ENCODE data around the gene PHACTR1.

The PHACTR1 gene

DNA sequence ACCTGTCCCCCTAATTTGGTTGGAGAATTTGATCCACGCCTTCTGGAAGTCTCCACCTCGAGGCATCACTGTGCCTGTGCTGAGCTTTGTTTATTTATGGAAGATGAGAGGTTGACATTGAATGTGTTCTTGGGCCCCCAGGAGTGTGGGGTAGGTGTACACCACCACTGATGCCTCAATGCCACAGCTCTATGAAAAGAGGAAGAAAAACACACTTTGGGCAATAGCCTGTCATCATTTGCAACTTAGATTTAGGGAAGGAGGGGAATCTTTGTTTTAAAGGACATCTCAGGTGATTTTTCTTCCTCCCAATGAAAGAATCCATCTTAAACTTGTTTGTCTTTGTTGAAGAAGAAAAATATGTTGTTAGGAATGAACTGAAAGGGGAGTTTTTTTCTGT lies 569.1 kb downstream of the PHACTR1 start:
- DNase-seq (ENCODE audit: insufficient read length) (no peak), FAIRE-seq (no peak)
- TF ChIP-seq POLR2AphosphoS5 (IDR thresholded peaks at IDR 0.05; ENCODE audit: low read depth, low read length) (no peak), POLR2A (IDR thresholded peaks at IDR 0.05; ENCODE audit: low read depth, low read length) (no peak), TAF1 (IDR thresholded peaks at IDR 0.05; ENCODE audit: borderline replicate concordance, low read depth, low read length) (no peak)

DNA sequence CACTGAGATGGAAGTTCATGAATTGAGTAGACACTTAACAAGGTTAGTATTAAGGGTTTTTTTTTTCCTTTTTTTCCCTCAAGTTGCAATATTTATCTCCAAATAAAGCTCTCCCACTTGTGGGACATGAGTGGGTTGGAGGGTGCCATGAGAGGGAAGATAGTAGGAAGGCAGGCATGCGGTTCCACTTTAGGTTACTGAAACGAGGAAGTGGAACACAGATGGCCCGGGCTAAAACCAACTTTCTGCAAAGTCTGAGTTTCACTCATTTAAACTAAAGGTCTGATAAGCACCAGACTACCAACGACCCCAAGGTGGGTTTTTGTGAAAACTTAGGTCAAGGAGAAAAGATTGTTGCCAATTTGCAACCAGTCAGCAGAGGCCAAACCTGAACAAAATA lies 569.6 kb downstream of the PHACTR1 start:
- no peak for FAIRE-seq
- DNase-seq (ENCODE audit: insufficient read length), result no peak
- TF ChIP-seq POLR2A (IDR thresholded peaks at IDR 0.05; ENCODE audit: low read depth, low read length) (no peak), TAF1 (IDR thresholded peaks at IDR 0.05; ENCODE audit: borderline replicate concordance, low read depth, low read length) (no peak), POLR2AphosphoS5 (IDR thresholded peaks at IDR 0.05; ENCODE audit: low read depth, low read length) (no peak)

DNA sequence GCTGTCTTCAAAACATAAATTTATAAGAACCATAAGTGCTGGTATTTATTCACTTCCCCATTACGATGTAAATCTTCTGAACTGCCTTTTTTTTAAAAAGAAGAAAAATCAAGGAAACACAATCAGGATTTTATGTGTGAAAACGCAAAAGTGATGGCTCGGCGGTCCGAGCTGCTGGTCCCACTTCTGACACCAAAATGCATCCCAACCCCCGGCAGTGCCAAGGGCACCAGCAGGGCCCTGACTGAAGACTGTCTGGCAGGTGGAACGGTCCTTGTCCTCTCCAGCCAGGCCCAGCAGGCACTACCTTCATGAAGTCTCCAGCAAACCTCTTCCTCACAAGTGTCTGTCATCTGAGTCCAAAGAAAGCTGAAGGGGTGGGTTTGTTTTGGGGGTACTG lies 570.5 kb downstream of the PHACTR1 start:
- no peak for FAIRE-seq
- no peak for DNase-seq (ENCODE audit: insufficient read length)

DNA sequence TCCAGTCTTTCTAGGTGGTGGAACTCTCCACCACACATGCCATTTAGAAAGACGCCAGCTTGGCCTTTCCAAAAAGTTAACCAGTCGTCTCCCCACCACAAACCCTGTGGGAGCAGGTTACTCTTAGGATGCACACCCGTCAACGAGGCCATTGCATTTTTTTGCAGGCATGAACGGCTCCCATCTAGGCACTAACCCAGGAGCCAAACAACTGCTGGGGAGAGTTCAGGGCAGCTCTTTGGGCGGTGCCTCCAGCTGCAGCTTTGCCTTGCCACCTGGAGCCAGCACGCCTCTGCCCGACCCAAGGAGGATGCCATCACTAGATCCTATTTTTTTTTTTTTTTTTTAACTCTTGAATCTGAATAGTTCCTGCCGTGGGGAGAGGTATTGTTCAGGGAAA lies 571.9 kb downstream of the PHACTR1 start:
- DNase-seq (ENCODE audit: insufficient read length), result no peak
- no peak for FAIRE-seq
- TF ChIP-seq POLR2AphosphoS5 (IDR thresholded peaks at IDR 0.05; ENCODE audit: low read depth, low read length) (no peak), TAF1 (IDR thresholded peaks at IDR 0.05; ENCODE audit: borderline replicate concordance, low read depth, low read length) (no peak), POLR2A (IDR thresholded peaks at IDR 0.05; ENCODE audit: low read depth, low read length) (no peak)

More for the DNA sequence above, 570.5 kb downstream of the PHACTR1 start:
- TF ChIP-seq POLR2A (IDR thresholded peaks at IDR 0.05; ENCODE audit: low read depth, low read length) (no peak), POLR2AphosphoS5 (IDR thresholded peaks at IDR 0.05; ENCODE audit: low read depth, low read length) (no peak), TAF1 (IDR thresholded peaks at IDR 0.05; ENCODE audit: borderline replicate concordance, low read depth, low read length) (no peak)

DNA sequence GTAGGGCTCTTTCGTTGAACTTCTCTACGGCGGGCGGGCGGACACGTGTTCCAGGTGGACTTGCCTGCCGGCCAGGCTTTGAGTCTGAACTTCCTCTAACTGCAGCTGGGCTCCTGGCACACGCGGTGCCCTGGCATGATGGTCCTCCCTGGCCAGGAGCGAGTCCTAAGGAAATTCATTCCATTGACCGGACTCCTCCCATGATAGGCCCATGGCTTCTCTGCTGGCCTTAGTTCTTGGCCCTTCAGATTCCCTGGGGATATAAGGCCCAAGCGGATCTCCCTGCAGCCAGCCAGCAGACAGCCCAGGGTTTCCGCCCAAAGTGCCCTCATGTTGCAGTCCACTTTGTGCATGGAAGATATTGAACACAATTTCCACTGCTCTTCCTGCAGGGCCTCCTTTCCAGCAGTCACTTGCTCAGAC lies 572.4 kb downstream of the PHACTR1 start:
- FAIRE-seq (no peak), DNase-seq (ENCODE audit: insufficient read length) (no peak)
- TF ChIP-seq POLR2A (IDR thresholded peaks at IDR 0.05; ENCODE audit: low read depth, low read length) (no peak), TAF1 (IDR thresholded peaks at IDR 0.05; ENCODE audit: borderline replicate concordance, low read depth, low read length) (no peak), POLR2AphosphoS5 (IDR thresholded peaks at IDR 0.05; ENCODE audit: low read depth, low read length) (no peak)

DNA sequence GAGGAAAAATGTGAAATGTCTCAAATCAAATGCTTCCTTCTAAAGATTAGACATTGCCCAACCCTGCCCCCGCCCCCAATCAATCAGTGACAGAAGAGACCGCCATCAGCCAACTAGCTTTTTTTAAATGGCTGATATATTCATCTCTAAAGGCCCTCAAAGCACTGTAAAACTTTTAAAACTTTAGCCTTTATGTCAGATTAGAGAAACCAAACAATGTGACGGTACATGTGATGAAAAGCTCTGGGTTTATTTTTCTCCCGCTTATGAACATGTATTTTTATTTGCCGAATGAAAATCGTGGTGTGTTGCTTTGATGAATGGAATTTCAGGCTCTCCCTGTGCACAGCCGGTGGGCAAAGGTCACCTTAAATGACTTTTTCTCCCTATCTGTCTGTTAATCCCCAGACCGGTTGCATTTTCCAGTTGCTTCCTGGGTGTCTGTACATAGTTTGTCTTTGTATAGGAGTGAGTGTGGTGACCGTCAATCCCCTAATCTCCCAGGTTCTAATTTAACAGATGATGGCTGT lies 573.3 kb downstream of the PHACTR1 start:
- FAIRE-seq (no peak), DNase-seq (ENCODE audit: insufficient read length) (no peak)
- TF ChIP-seq TAF1 (IDR thresholded peaks at IDR 0.05; ENCODE audit: borderline replicate concordance, low read depth, low read length), result no peak
- no peak for TF ChIP-seq POLR2A (IDR thresholded peaks at IDR 0.05; ENCODE audit: low read depth, low read length)
- no peak for TF ChIP-seq POLR2AphosphoS5 (IDR thresholded peaks at IDR 0.05; ENCODE audit: low read depth, low read length)

DNA sequence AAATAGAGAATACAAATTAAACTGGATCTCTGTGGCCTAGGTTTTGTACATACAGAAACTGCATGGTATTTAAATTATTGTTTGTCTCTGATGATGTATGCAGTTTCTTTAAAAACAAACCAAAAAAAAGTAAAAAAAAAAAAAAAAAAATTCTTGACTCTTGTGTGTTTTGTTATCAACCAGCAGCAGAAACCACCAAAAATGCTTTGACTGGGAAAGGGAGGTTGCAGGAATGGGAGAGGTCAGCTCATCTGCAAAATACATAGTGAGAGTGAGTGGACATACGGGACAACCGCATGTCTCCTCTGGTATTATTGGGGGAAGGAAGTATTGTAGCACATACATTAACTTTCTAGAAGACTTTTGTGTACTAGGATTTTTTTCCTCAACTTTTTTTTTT lies 573.8 kb downstream of the PHACTR1 start:
- TF ChIP-seq POLR2A (IDR thresholded peaks at IDR 0.05; ENCODE audit: low read depth, low read length) (no peak), TAF1 (IDR thresholded peaks at IDR 0.05; ENCODE audit: borderline replicate concordance, low read depth, low read length) (no peak), POLR2AphosphoS5 (IDR thresholded peaks at IDR 0.05; ENCODE audit: low read depth, low read length) (no peak)
- no peak for FAIRE-seq
- no peak for DNase-seq (ENCODE audit: insufficient read length)

DNA sequence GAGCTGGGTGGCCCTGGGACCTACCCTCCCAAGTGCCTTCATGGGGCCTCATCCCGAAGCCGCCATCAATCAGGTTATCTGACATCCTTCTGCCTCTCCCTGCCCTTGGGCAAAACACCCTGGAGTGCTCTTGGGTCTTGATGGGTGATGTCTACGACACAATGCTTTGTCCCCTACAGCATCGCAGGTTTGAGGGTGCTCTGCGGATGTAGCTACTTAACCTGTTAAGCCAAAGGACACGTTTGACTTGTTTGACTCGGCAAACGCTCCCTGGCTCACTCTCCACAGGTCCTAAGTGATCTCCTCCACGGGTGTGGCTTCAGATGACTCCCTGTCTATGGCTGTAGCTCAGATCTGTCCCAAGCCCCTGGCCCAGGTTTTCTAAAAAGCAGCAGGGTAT lies 576.2 kb downstream of the PHACTR1 start:
- TF ChIP-seq POLR2AphosphoS5 (IDR thresholded peaks at IDR 0.05; ENCODE audit: low read depth, low read length), result no peak
- no peak for TF ChIP-seq POLR2A (IDR thresholded peaks at IDR 0.05; ENCODE audit: low read depth, low read length)
- TF ChIP-seq TAF1 (IDR thresholded peaks at IDR 0.05; ENCODE audit: borderline replicate concordance, low read depth, low read length), result no peak
- no peak for DNase-seq (ENCODE audit: insufficient read length)
- no peak for FAIRE-seq

DNA sequence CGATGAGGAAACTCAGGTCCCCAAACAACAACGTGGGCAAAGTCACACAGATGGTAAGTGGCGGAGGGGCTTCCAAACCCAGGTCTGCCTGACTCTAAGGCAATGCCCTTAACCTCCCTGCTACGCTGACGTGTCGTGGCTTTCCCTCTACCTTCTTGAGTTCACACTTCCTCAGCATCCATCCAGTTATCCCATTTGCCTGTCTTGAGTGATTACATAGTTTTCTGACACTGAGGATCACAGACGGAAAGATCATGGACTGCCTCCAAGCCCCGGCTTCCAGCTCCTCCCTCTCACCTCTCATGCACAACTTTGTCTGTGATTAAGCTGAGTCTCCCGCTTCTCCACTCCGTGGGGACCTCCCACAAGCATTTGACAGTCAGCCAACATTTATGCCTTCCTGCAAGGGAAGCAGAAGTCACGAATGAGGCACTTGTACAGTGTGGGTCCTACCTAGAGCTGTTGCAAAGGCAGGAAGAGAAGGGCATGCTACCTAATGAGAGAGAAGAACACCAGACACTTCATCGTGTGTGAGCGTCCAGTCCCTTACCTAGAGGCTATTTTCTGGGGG lies 578.0 kb downstream of the PHACTR1 start:
- DNase-seq (ENCODE audit: insufficient read length), result no peak
- no peak for TF ChIP-seq POLR2AphosphoS5 (IDR thresholded peaks at IDR 0.05; ENCODE audit: low read depth, low read length)
- TF ChIP-seq TAF1 (IDR thresholded peaks at IDR 0.05; ENCODE audit: borderline replicate concordance, low read depth, low read length), result no peak
- no peak for TF ChIP-seq POLR2A (IDR thresholded peaks at IDR 0.05; ENCODE audit: low read depth, low read length)
- FAIRE-seq, result no peak

DNA sequence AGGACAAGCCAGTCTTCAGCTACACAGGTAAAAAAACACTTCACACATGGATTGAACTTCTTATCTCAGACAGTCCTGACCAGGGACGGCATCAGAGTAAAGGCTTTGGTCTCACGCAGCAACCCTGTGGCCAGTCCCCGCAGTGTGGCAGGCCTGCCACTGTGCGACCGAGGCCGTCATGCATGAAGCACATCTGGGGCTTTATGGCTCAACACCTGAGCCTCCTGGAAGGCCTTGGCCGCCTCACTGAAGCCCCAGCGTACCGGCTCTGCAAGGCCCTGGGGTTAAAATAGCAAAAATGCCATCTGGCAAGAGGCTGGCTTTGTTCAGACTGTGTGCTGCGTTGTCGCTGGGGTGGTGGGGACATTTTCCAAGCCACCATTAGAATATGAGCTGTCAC lies 579.0 kb downstream of the PHACTR1 start:
- DNase-seq (ENCODE audit: insufficient read length), result no peak
- FAIRE-seq, result no peak
- TF ChIP-seq POLR2AphosphoS5 (IDR thresholded peaks at IDR 0.05; ENCODE audit: low read depth, low read length), result no peak
- TF ChIP-seq TAF1 (IDR thresholded peaks at IDR 0.05; ENCODE audit: borderline replicate concordance, low read depth, low read length), result no peak
- no peak for TF ChIP-seq POLR2A (IDR thresholded peaks at IDR 0.05; ENCODE audit: low read depth, low read length)

DNA sequence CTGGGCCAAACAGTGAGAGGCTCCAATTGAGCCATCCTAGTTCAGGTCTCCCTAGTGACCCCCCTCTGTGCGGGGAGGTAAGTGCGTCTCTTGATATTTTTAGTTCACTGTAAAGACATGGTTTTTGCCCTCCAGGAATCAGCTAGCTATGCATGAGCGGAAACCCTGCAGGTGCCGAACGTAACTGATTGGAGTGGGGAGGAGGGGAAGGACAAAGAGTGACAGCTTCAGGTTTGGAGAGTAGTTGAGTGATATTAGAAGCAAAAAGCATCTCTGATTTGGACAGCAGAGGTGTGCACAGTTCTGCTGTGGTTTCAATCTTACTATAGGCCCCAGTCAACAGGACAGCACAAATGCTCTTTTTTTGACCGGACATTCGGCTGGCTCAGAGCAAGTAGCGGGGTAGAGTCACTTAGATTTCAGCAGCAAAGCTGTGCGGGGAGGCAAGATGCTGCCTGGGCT lies 580.0 kb downstream of the PHACTR1 start:
- TF ChIP-seq TAF1 (IDR thresholded peaks at IDR 0.05; ENCODE audit: borderline replicate concordance, low read depth, low read length) (no peak), POLR2AphosphoS5 (IDR thresholded peaks at IDR 0.05; ENCODE audit: low read depth, low read length) (no peak), POLR2A (IDR thresholded peaks at IDR 0.05; ENCODE audit: low read depth, low read length) (no peak)
- no peak for DNase-seq (ENCODE audit: insufficient read length)
- no peak for FAIRE-seq

DNA sequence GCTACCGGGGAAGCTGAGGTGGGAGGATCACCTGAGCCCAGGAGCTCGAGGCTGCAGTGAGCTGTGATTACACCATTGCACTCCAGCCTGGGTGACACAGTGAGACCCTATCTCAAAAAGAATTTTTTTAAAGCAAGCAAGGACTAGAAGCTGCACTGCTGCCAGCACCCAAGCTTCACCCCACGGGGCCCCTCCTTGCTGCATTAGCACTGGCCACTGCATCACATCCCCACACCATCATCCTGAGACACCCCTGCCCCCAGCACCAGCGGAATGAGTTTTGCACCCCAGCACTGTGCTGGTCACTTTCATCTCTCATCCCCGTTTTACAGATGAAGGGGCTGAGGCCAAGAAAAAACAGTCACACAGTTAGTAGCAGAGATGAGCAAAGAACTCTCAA lies 580.8 kb downstream of the PHACTR1 start:
- FAIRE-seq (no peak), DNase-seq (ENCODE audit: insufficient read length) (no peak)
- no peak for TF ChIP-seq POLR2A (IDR thresholded peaks at IDR 0.05; ENCODE audit: low read depth, low read length)
- no peak for TF ChIP-seq TAF1 (IDR thresholded peaks at IDR 0.05; ENCODE audit: borderline replicate concordance, low read depth, low read length)
- TF ChIP-seq POLR2AphosphoS5 (IDR thresholded peaks at IDR 0.05; ENCODE audit: low read depth, low read length), result no peak

All from GM12892 (cell line).